GM23248 (cell line): ENCODE results near the gene HPSE.

ENCODE experiments used
- EZH2 ChIP-seq: fragments of 200-600 bp; sonication (generic); IDR thresholded peaks from 2 replicates; pipeline ENCODE4 v1.6.1; 2018; ENCODE audit warnings: antibody characterized with exemption, mild to moderate bottlenecking; ENCODE audit not compliant: insufficient read depth, poor library complexity, severe bottlenecking
- EZH2phosphoT487 ChIP-seq: fragments of 200-600 bp; sonication (generic); IDR thresholded peaks from 2 replicates; pipeline ENCODE4 v1.6.1; 2018; ENCODE audit warnings: antibody characterized with exemption, moderate library complexity, mild to moderate bottlenecking, low read depth; ENCODE audit not compliant: insufficient read depth

DNA sequence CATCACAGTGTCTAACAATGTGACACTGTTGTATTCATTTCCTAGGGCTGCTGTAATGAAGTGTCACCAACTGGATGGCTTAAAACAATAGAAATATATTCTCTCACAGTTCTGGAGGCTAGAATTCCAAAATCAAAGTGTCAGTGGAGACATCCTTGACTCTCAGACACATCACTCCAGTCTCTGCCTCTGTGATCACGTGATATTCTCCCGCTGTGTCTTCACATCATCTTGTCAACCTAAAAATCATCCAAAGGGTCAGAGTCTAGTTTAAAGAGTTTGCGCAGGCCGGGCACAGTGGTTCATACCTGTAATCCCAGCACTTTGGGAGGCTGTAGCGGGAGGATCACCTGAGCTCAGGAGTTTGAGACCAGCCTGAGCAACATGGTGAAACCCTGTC is 36.6 kb upstream of the HPSE start:
- TF ChIP-seq EZH2 (no peak), EZH2phosphoT487 (no peak)
